Astrocyte of the spinal cord (primary cell): ENCODE measurements around the gene NR0B2.

Source experiments
- DNase-seq: peaks from one replicate; pipeline ENCODE4 v3.0.0; 2011; ENCODE audit warnings: low read depth, low spot score
- H3K4me3 ChIP-seq: 2 replicates; pipeline ENCODE4 v1.5.1; 2011; ENCODE audit warnings: low read depth, mild to moderate bottlenecking, low read length, moderate library complexity
- in situ Hi-C: cut with HindIII; loops from 2 replicates; pipeline ENCODE4 v1.10.0; 2017; ENCODE audit warnings: low sequenced_read_pairs
- TF ChIP-seq, protein P1 (sequence below): IDR thresholded peaks from 2 replicates; pipeline ENCODE4 v1.5.1; 2012; ENCODE audit warnings: low read depth, mild to moderate bottlenecking, low read length, inconsistent platforms

Gene NR0B2

DNA sequence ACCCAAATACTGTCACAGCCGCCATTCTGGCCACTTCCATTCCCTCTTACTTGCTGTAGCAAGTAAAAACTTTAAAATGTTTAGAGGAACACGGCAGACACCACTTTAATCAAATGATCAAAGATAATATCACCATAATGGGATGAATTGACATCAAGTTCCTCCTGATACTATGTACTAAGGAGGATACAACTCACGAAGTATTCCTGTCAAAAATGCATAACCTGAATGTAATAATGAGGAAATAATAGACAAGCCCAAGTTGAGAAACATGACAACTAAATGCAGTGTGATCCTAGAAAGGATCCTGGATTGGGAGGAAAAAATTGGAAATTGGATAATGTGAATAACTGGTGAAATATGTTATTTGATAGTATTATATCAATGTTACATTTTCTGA, 42.5 kb upstream of the NR0B2 start:
- TF ChIP-seq, protein P1, sequence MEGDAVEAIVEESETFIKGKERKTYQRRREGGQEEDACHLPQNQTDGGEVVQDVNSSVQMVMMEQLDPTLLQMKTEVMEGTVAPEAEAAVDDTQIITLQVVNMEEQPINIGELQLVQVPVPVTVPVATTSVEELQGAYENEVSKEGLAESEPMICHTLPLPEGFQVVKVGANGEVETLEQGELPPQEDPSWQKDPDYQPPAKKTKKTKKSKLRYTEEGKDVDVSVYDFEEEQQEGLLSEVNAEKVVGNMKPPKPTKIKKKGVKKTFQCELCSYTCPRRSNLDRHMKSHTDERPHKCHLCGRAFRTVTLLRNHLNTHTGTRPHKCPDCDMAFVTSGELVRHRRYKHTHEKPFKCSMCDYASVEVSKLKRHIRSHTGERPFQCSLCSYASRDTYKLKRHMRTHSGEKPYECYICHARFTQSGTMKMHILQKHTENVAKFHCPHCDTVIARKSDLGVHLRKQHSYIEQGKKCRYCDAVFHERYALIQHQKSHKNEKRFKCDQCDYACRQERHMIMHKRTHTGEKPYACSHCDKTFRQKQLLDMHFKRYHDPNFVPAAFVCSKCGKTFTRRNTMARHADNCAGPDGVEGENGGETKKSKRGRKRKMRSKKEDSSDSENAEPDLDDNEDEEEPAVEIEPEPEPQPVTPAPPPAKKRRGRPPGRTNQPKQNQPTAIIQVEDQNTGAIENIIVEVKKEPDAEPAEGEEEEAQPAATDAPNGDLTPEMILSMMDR = no peak
- in situ Hi-C loops = no loop called here
- no peak for DNase-seq
- H3K4me3 ChIP-seq = no peak overlapping the region

- TF ChIP-seq, protein P1 = no peak
- no peak overlapping the region for H3K4me3 ChIP-seq
- no peak for DNase-seq
- in situ Hi-C loops = no loop called here
These were observed 39.6 kb upstream of the NR0B2 start for GRCh38 chr1:26953374-26953773.

- no peak for DNase-seq
- TF ChIP-seq, protein P1 = no peak
- no peak overlapping the region for H3K4me3 ChIP-seq
- in situ Hi-C loops = no loop called here
These were observed 38.2 kb upstream of the NR0B2 start for GRCh38 chr1:26951821-26952497.

- in situ Hi-C loops = no loop called here
- TF ChIP-seq, protein P1 = no peak
- no peak overlapping the region for H3K4me3 ChIP-seq
- no peak for DNase-seq
These were observed 37.4 kb upstream of the NR0B2 start for GRCh38 chr1:26951216-26951615.

- DNase-seq = no peak
- in situ Hi-C loops = no loop called here
- no peak overlapping the region for H3K4me3 ChIP-seq
- TF ChIP-seq, protein P1 = no peak
These were observed 36.8 kb upstream of the NR0B2 start for GRCh38 chr1:26950602-26951001.

DNA sequence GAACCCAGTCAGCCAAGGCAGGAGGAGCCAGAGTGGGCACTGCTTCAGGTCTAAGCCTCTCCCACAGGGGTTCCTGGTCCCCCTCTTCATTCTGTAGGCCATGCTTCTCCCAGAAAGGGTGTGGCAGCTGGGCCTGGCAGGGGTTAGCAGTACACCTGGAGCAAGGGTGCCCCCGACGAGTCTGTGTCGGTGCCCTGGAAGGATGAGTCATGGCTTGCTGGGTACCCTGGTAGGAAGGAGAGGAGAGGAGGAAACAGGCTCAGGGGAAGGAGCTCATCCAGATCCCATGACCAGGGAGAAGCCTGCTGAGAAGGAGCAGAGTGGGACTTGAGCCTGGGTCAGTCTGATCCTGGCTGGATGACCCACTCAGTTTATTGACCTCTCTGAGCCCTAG, 36.1 kb upstream of the NR0B2 start:
- H3K4me3 ChIP-seq = no peak overlapping the region
- in situ Hi-C loops = no loop called here
- TF ChIP-seq, protein P1 = no peak
- no peak for DNase-seq
